ENCODE measurements around the gene MARK3. TPM values are rescaled to one million over a fixed set of nuclear protein-coding genes. Genes with fewer than 3 reads are reported as not detected.

MARK3 gene
- total RNA-seq, 1 experiment from 2014 or later = 81.9 TPM

DNA sequence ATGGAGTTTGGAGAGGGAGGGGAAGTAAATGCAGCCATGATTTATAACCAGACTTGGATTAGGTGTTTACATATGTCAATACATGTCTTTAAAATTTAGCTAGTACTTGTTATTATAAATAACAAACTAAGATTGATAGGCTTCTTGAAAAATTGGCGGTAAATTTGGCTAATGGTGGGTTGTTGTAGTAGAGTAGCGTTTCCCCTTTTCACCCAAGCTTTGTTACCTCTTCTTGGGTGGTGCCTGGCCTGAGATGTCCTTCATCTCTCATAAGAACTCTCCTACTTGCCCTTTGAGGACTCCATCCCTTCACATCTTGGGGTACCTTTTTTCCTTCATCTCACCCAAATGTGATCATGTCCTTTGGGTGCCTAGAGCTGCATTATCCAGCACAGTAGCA, 11.2 kb downstream of the MARK3 start:
- Histone ChIP-seq H2BK20ac (ENCODE audit: low read depth, low read length, poor library complexity, severe bottlenecking) (no peak overlapping the region), H2AFZ (ENCODE audit: low read length) (no peak overlapping the region), H3K56ac (ENCODE audit: insufficient read length, low read depth, low read length) (no peak overlapping the region), H3K79me1 (ENCODE audit: insufficient read depth, low read depth, low read length, poor library complexity, severe bottlenecking) (no peaks in the 10 kb centered on the region), H3K23ac (ENCODE audit: insufficient read length, low read depth, low read length) (no peak overlapping the region), H2BK12ac (ENCODE audit: insufficient read length, low read depth, low read length) (no peak overlapping the region), H4K91ac (ENCODE audit: insufficient read length, low read depth, low read length) (no peak overlapping the region), H3K14ac (ENCODE audit: insufficient read depth, low read length) (no peak overlapping the region), H3K4me1 (ENCODE audit: insufficient read depth, low read length) (peaks cover 4% of the 10 kb centered on the region; the same call in 1 of the 2 replicates), H4K20me1 (ENCODE audit: control insufficient read depth, insufficient read depth, insufficient read length) (no peaks in the 10 kb centered on the region), H4K5ac (ENCODE audit: insufficient read length, low read depth, low read length) (no peak overlapping the region), H2BK5ac (ENCODE audit: insufficient read length, low read length) (no peak overlapping the region), H3K9ac (ENCODE audit: extremely low read depth, insufficient read length, low read length) (no peak overlapping the region), H3K27me3 (ENCODE audit: insufficient read depth, low read length) (no peaks in the 10 kb centered on the region), H3K4me2 (ENCODE audit: insufficient read depth, insufficient read length, low read length) (no peak overlapping the region), H3K23me2 (ENCODE audit: insufficient read length, low read depth, low read length, poor library complexity, severe bottlenecking) (no peaks in the 10 kb centered on the region), H2AK5ac (ENCODE audit: insufficient read length, low read length) (no peak overlapping the region), H3T11ph (ENCODE audit: low read length) (no peak overlapping the region), H3K9me3 (ENCODE audit: control insufficient read depth, low read depth, low read length) (no peaks in the 10 kb centered on the region), H3K18ac (ENCODE audit: insufficient read length, low read depth, low read length) (no peak overlapping the region), H2BK15ac (ENCODE audit: low read depth, low read length) (no peak overlapping the region), H3K79me2 (ENCODE audit: insufficient read depth, low read length) (peaks cover 50% of the 10 kb centered on the region; the same call in 1 of the 2 replicates), H3K4ac (ENCODE audit: low read depth, low read length) (no peak overlapping the region), H4K8ac (replicated peaks; ENCODE audit: insufficient read length, low read depth, low read length) (no peak overlapping the region), H2BK120ac (ENCODE audit: low read depth, low read length, poor library complexity, severe bottlenecking) (no peak overlapping the region), H3K27ac (ENCODE audit: insufficient read length, low read depth, low read length) (no peak overlapping the region)
- Mint-ChIP-seq H3K27me3 (ENCODE audit: low read depth) (no peaks in the 10 kb centered on the region), H3K36me3 (ENCODE audit: insufficient read depth in 1 of 3, low read depth in 3 of 3) (peaks cover 1 to 6% (median 1%) of the 10 kb centered on the region in 3 experiments; a peak in 2 of 7 replicates), H3K9me3 (no peaks in the 10 kb centered on the region), H3K27ac (peak overlapping the region in 1 of 3 experiments; percentile 41; a peak in 1 of 7 replicates), H3K4me3 (no peak overlapping the region), H3K4me1 (peaks cover 44 to 45% of the 10 kb centered on the region in 2 experiments)
- TF ChIP-seq, protein P1, sequence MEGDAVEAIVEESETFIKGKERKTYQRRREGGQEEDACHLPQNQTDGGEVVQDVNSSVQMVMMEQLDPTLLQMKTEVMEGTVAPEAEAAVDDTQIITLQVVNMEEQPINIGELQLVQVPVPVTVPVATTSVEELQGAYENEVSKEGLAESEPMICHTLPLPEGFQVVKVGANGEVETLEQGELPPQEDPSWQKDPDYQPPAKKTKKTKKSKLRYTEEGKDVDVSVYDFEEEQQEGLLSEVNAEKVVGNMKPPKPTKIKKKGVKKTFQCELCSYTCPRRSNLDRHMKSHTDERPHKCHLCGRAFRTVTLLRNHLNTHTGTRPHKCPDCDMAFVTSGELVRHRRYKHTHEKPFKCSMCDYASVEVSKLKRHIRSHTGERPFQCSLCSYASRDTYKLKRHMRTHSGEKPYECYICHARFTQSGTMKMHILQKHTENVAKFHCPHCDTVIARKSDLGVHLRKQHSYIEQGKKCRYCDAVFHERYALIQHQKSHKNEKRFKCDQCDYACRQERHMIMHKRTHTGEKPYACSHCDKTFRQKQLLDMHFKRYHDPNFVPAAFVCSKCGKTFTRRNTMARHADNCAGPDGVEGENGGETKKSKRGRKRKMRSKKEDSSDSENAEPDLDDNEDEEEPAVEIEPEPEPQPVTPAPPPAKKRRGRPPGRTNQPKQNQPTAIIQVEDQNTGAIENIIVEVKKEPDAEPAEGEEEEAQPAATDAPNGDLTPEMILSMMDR (conservative IDR thresholded peaks at IDR 0.05) = no peak
- no peak for DNase-seq
- whole genome bisulfite sequencing (ENCODE audit: extremely low coverage, insufficient read length, low lambda C conversion rate) = no CpG with 5 or more reads among the region's 2 CpGs

Measured in H9 (cell line).